Liver (tissue), 9 donors: ENCODE measurements around the gene CD200R1L. TPM values are rescaled to one million over a fixed set of nuclear protein-coding genes. Genes with fewer than 3 reads are reported as not detected.

Source experiments
- DNase-seq: peaks from one replicate; pipeline ENCODE4 v3.0.0-alpha.2; 2017; ENCODE audit warnings: low spot score
- H3K27ac ChIP-seq, 2 donors: one replicate each; pipeline ENCODE4 v1.7.0; 2013; ENCODE audit warnings: inconsistent platforms in 2 of 2, low read length in 2 of 2, control low read depth in 1 of 2, low read depth in 1 of 2, mild to moderate bottlenecking in 1 of 2
- H3K27me3 ChIP-seq, 4 donors: one replicate each; pipeline versions ENCODE4 v1.6.1 to v1.7.0; 2013; ENCODE audit warnings: low read length in 3 of 4, inconsistent platforms in 1 of 4, mild to moderate bottlenecking in 1 of 4, moderate library complexity in 1 of 4; ENCODE audit not compliant: control insufficient read depth in 4 of 4, insufficient read depth in 4 of 4
- H3K36me3 ChIP-seq, 4 donors: one replicate each; pipeline versions ENCODE4 v1.6.1 to v1.7.0; 2013; ENCODE audit warnings: low read length in 3 of 4, mild to moderate bottlenecking in 3 of 4, low read depth in 1 of 4, moderate library complexity in 1 of 4; ENCODE audit not compliant: control insufficient read depth in 4 of 4, insufficient read depth in 3 of 4
- H3K4me1 ChIP-seq, 4 donors: one replicate each; pipeline versions ENCODE4 v1.6.1 to v1.7.0; 2013; ENCODE audit warnings: low read length in 3 of 4, mild to moderate bottlenecking in 3 of 4, moderate library complexity in 1 of 4; ENCODE audit not compliant: control insufficient read depth in 4 of 4, insufficient read depth in 4 of 4
- H3K4me3 ChIP-seq, 3 donors: one replicate each; pipeline versions ENCODE4 v1.6.1 to v1.7.0; 2013; ENCODE audit warnings: low read length in 3 of 3, control low read depth in 1 of 3, low read depth in 1 of 3, mild to moderate bottlenecking in 1 of 3
- H3K9ac ChIP-seq, 2 donors: one replicate each; pipeline ENCODE4 v1.7.0; 2013; ENCODE audit warnings: low read length in 2 of 2, mild to moderate bottlenecking in 2 of 2, moderate library complexity in 2 of 2, control low read depth in 1 of 2, low read depth in 1 of 2
- H3K9me3 ChIP-seq, 4 donors: one replicate each; pipeline versions ENCODE4 v1.6.1 to v1.7.0; 2013; ENCODE audit warnings: low read length in 3 of 4; ENCODE audit not compliant: control insufficient read depth in 4 of 4
- EGR1 ChIP-seq, 2 donors: IDR thresholded peaks; 2 replicates each; pipeline ENCODE4 v1.6.1; 2016 to 2018; ENCODE audit warnings: antibody characterized with exemption in 2 of 2, low read depth in 2 of 2
- FOXA1 ChIP-seq: IDR thresholded peaks from 2 replicates; pipeline ENCODE4 v1.6.1; 2016; ENCODE audit warnings: antibody characterized with exemption
- FOXA2 ChIP-seq: IDR thresholded peaks from 2 replicates; pipeline ENCODE4 v1.6.1; 2016; ENCODE audit warnings: antibody characterized with exemption
- GABPA ChIP-seq, 2 donors: IDR thresholded peaks in 1 of 2; conservative IDR thresholded peaks in 1 of 2; 2 replicates each; pipeline ENCODE4 v1.6.1; 2016; ENCODE audit warnings: antibody characterized with exemption in 2 of 2, mild to moderate bottlenecking in 1 of 2, moderate library complexity in 1 of 2
- HNF4A ChIP-seq, 2 donors: conservative IDR thresholded peaks; 2 replicates each; pipeline ENCODE4 v1.6.1; 2016; ENCODE audit warnings: antibody characterized with exemption in 2 of 2, mild to moderate bottlenecking in 2 of 2
- HNF4G ChIP-seq: IDR thresholded peaks from 2 replicates; pipeline ENCODE4 v1.6.1; 2016; ENCODE audit warnings: antibody characterized with exemption
- JUND ChIP-seq, 2 donors: IDR thresholded peaks; 2 replicates each; pipeline ENCODE4 v1.6.1; 2016; ENCODE audit warnings: antibody characterized with exemption in 2 of 2
- RAD21 ChIP-seq, 2 donors: IDR thresholded peaks; 2 replicates each; pipeline ENCODE4 v1.6.1; 2016; ENCODE audit warnings: antibody characterized with exemption in 2 of 2, mild to moderate bottlenecking in 2 of 2
- RXRA ChIP-seq, 2 donors: IDR thresholded peaks; 2 replicates each; pipeline ENCODE4 v1.6.1; 2017 to 2018; ENCODE audit warnings: antibody characterized with exemption in 2 of 2, mild to moderate bottlenecking in 1 of 2
- SP1 ChIP-seq: IDR thresholded peaks from 2 replicates; pipeline ENCODE4 v1.6.1; 2018; ENCODE audit warnings: antibody characterized with exemption, mild to moderate bottlenecking
- TAF1 ChIP-seq: conservative IDR thresholded peaks from 2 replicates; pipeline ENCODE4 v1.6.1; 2016; ENCODE audit warnings: antibody characterized with exemption, mild to moderate bottlenecking
- YY1 ChIP-seq: IDR thresholded peaks from 2 replicates; pipeline ENCODE4 v1.6.1; 2016; ENCODE audit warnings: antibody characterized with exemption, mild to moderate bottlenecking
- WGBS: extraction: QIAGEN DNeasy Blood & Tissue Kit; methylation state at CpG from one replicate; pipeline ENCODE4 v1.1.7; 2013; 5-methylcytosine and 5-hydroxymethylcytosine counted together
- polyA plus RNA-seq, 2 donors: library from polyadenylated mRNA; stranded (reverse) in 1 of 2; unstranded in 1 of 2; fragments of 200-250 nt in 1 of 2; fragments of >200 nt in 1 of 2; fragmentation: Nextera tagmentation in 1 of 2; extraction: Ambion mirVana in 1 of 2; gene quantifications; one replicate each; pipeline versions ENCODE4 v1.2.1 to v1.2.3, GENCODE V29; 2013 to 2015
- total RNA-seq, 2 donors: library from RNA; depleted of rRNA; stranded (reverse); fragments of >200 nt; gene quantifications; one replicate each; pipeline ENCODE4 v1.2.3, GENCODE V29; 2014
- TF ChIP-seq, protein P1 (sequence below): fragments of 150-350 bp; IDR thresholded peaks from 2 replicates; pipeline ENCODE4 v1.5.1; 2017; ENCODE audit warnings: improper control_type of control experiment, low read depth, low read length; ENCODE audit not compliant: missing input control
- TF ChIP-seq, protein P2 (sequence below): IDR thresholded peaks from 2 replicates; pipeline ENCODE4 v1.6.1; 2016; ENCODE audit warnings: antibody characterized with exemption, mild to moderate bottlenecking
- TF ChIP-seq, protein P3 (sequence below): IDR thresholded peaks from 2 replicates; pipeline ENCODE4 v1.6.1; 2016; ENCODE audit warnings: antibody characterized with exemption
- TF ChIP-seq, protein P4 (sequence below): IDR thresholded peaks from 2 replicates; pipeline ENCODE4 v1.6.1; 2016; ENCODE audit warnings: antibody characterized with exemption
- donor health status: healthy.
- donor health status: healthy.
- donor health status: healthy.
- donor health status: healthy.
- donor health status: healthy.

CD200R1L gene
- total and polyA plus RNA-seq, 4 donors = not detected

DNA sequence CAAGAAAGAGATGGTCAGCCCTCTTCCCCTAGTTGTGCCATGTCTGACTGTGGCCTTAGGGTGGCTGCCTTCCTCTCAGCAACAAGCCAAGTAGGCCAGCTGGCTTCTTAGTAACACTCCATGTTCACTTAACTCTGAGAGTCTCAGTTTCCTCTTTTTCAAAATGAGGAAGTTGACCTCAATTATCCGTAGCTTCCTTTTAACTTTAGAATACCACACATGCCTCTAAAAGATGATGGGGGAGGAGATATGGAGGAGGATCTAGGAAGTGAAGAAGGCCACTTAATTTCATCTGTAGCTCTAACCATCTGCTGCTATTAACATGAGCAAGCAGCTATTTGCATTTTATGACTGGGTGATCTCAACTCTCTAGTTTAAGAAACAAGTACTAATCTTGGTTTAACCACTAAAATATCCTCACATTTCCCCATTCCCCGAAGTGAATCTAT is 32.9 kb downstream of the CD200R1L start:
- Histone ChIP-seq H3K4me1 (no peaks in the 10 kb centered on the region), H3K27me3 (no peaks in the 10 kb centered on the region), H3K9me3 (no peaks in the 10 kb centered on the region), H3K36me3 (no peaks in the 10 kb centered on the region), H3K4me3 (no peak overlapping the region), H3K27ac (no peak overlapping the region), H3K9ac (no peak overlapping the region)
- DNase-seq = no peak
- TF ChIP-seq FOXA2 (no peak), EGR1 (IDR thresholded peaks at IDR 0.05; ENCODE audit: low read depth in 2 of 2) (no peak), YY1 (no peak), SP1 (no peak), RAD21 (IDR thresholded peaks at IDR 0.05) (no peak), FOXA1 (no peak), GABPA (IDR thresholded peaks at IDR 0.05 in 1 of 2, conservative IDR thresholded peaks at IDR 0.05 in 1 of 2) (no peak), HNF4A (conservative IDR thresholded peaks at IDR 0.05) (no peak), RXRA (IDR thresholded peaks at IDR 0.05) (no peak)
- TF ChIP-seq, protein P1, sequence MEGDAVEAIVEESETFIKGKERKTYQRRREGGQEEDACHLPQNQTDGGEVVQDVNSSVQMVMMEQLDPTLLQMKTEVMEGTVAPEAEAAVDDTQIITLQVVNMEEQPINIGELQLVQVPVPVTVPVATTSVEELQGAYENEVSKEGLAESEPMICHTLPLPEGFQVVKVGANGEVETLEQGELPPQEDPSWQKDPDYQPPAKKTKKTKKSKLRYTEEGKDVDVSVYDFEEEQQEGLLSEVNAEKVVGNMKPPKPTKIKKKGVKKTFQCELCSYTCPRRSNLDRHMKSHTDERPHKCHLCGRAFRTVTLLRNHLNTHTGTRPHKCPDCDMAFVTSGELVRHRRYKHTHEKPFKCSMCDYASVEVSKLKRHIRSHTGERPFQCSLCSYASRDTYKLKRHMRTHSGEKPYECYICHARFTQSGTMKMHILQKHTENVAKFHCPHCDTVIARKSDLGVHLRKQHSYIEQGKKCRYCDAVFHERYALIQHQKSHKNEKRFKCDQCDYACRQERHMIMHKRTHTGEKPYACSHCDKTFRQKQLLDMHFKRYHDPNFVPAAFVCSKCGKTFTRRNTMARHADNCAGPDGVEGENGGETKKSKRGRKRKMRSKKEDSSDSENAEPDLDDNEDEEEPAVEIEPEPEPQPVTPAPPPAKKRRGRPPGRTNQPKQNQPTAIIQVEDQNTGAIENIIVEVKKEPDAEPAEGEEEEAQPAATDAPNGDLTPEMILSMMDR = no peak
- TF ChIP-seq, protein P2, sequence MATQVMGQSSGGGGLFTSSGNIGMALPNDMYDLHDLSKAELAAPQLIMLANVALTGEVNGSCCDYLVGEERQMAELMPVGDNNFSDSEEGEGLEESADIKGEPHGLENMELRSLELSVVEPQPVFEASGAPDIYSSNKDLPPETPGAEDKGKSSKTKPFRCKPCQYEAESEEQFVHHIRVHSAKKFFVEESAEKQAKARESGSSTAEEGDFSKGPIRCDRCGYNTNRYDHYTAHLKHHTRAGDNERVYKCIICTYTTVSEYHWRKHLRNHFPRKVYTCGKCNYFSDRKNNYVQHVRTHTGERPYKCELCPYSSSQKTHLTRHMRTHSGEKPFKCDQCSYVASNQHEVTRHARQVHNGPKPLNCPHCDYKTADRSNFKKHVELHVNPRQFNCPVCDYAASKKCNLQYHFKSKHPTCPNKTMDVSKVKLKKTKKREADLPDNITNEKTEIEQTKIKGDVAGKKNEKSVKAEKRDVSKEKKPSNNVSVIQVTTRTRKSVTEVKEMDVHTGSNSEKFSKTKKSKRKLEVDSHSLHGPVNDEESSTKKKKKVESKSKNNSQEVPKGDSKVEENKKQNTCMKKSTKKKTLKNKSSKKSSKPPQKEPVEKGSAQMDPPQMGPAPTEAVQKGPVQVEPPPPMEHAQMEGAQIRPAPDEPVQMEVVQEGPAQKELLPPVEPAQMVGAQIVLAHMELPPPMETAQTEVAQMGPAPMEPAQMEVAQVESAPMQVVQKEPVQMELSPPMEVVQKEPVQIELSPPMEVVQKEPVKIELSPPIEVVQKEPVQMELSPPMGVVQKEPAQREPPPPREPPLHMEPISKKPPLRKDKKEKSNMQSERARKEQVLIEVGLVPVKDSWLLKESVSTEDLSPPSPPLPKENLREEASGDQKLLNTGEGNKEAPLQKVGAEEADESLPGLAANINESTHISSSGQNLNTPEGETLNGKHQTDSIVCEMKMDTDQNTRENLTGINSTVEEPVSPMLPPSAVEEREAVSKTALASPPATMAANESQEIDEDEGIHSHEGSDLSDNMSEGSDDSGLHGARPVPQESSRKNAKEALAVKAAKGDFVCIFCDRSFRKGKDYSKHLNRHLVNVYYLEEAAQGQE = no peak
- TF ChIP-seq, protein P3, sequence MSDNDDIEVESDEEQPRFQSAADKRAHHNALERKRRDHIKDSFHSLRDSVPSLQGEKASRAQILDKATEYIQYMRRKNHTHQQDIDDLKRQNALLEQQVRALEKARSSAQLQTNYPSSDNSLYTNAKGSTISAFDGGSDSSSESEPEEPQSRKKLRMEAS = no peak
- TF ChIP-seq, protein P4, sequence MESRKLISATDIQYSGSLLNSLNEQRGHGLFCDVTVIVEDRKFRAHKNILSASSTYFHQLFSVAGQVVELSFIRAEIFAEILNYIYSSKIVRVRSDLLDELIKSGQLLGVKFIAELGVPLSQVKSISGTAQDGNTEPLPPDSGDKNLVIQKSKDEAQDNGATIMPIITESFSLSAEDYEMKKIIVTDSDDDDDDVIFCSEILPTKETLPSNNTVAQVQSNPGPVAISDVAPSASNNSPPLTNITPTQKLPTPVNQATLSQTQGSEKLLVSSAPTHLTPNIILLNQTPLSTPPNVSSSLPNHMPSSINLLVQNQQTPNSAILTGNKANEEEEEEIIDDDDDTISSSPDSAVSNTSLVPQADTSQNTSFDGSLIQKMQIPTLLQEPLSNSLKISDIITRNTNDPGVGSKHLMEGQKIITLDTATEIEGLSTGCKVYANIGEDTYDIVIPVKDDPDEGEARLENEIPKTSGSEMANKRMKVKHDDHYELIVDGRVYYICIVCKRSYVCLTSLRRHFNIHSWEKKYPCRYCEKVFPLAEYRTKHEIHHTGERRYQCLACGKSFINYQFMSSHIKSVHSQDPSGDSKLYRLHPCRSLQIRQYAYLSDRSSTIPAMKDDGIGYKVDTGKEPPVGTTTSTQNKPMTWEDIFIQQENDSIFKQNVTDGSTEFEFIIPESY = no peak
- 28% methylated on average over 2 of the region's 2 CpGs for WGBS

DNA sequence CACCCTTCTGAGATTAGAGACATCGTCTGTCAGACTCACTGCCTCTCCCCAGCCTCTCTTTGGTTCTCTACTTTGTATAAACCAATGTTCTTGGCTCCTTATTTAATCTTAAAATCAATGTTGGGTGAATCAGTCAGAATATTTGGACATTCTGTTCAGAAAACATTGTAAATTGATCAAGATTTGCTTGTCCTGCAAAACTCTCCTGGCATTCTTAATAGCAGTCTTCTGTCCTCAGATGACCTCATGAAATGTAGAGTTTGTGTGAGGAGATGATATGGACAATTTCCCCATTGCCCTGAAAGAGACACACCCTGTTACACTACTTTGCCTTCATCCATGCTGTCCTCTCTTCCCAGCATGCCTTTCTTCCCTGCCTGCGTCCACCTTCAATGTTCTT is 33.6 kb downstream of the CD200R1L start:
- H3K27ac ChIP-seq = no peak overlapping the region
- H3K9me3 ChIP-seq = no peaks in the 10 kb centered on the region
- H3K4me3 ChIP-seq = no peak overlapping the region
- no peaks in the 10 kb centered on the region for H3K4me1 ChIP-seq
- DNase-seq = no peak
- WGBS = 70% methylated on average over 2 of the region's 2 CpGs
- H3K9ac ChIP-seq = no peak overlapping the region
- no peaks in the 10 kb centered on the region for H3K36me3 ChIP-seq
- H3K27me3 ChIP-seq = no peaks in the 10 kb centered on the region
- TF ChIP-seq, protein P4 = no peak
- TF ChIP-seq SP1 = no peak
- TF ChIP-seq RXRA (IDR thresholded peaks at IDR 0.05) = no peak
- TF ChIP-seq HNF4G = no peak
- TF ChIP-seq JUND (IDR thresholded peaks at IDR 0.05) = no peak
- no peak for TF ChIP-seq TAF1
- no peak for TF ChIP-seq GABPA (IDR thresholded peaks at IDR 0.05 in 1 of 2, conservative IDR thresholded peaks at IDR 0.05 in 1 of 2)
- TF ChIP-seq, protein P2 = no peak
- no peak for TF ChIP-seq FOXA1
- no peak for TF ChIP-seq HNF4A (conservative IDR thresholded peaks at IDR 0.05)
- TF ChIP-seq, protein P3 = no peak
